HG02852 (cell line): ENCODE data around the gene SLAMF7.

Experiments used
- ATAC-seq: cut with Tn5 transposase; IDR thresholded peaks from one replicate; pipeline ENCODE4 v1.9.1; 2021; ENCODE audit warnings: mild to moderate bottlenecking, moderate library complexity; ENCODE audit not compliant: unreplicated experiment

The SLAMF7 gene

GRCh38 chr1:160744852-160745520 is 5.9 kb downstream of the SLAMF7 start:
- ATAC-seq, result no peak

DNA sequence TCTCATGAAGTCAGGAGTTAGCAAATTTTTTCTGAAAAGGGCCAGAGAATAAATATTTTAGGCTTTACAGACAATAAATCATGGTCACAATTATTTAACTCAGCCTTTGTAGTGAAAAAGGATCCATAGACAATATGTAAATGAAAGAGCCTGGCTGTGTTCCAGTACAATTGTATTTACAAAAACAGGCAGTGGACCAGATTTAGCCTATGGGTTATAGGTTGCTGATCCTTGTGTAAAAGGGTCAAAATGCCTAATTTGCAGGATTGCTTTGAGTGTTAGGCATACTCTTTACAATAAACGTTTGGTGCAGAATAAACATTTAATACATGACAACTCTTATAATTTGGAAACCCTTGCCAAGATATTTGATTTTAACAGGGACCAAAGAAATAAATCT is 6.5 kb downstream of the SLAMF7 start:
- no peak for ATAC-seq

- ATAC-seq, result no peak
These were observed 7.9 kb downstream of the SLAMF7 start for GRCh38 chr1:160746836-160747500.

DNA sequence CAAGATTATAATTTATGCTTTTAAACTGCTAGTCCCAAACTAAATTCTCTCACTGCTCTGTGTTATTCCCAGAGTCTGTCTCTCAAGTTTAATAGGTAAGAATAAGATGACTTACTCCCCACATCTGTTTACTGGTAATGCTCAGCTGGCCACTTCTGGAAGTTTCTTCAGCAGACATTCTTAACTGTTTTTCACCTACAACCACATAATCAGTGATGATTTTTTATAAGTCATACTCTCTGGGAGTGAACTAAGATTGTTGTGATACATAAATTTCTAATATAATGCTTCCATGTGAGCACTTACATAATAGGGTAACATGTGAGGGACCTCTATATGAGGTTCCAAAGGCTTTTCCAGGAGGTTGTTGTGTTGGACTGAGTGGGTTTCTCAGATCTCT is 8.7 kb downstream of the SLAMF7 start:
- no peak for ATAC-seq

- ATAC-seq, result no peak
These were observed 9.3 kb downstream of the SLAMF7 start for GRCh38 chr1:160748181-160748877.

DNA sequence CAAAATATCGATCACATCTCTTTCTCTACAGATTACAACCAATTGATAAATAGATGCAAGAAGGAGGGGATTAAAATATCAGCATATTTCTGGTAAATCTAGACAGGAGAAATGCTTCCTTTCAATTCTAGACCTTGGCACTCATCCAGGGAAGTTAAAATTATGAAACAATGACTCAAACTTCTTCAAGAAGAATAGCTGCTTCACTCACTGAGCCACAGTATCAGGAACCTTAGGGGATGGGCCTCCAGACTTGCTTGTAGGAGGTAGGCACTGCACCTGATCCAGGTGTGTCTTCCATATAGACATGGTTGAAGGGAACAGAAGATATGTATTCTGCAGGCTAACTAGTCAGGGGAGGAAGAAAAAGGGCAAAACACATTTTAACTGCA is 9.8 kb downstream of the SLAMF7 start:
- ATAC-seq, result no peak

DNA sequence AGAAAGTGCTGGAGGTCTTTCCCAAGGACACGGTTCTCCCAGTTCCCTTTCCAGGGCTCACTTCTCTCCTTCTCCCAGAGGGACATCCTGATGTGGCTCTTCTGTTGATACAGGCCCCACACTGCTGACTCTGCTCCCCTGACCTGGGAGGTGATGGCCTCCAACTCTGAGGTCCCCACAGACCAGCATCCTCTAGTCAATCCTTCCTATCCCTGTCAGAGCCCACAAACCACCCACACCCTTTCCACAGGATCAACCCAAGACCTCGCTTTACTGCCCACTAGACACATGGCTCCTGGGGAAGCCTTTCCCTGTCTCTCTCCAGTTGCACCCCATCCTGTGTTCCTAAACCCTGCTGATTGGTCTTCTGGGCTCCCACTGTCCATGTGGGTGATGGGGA is 11.6 kb downstream of the SLAMF7 start:
- no peak for ATAC-seq

DNA sequence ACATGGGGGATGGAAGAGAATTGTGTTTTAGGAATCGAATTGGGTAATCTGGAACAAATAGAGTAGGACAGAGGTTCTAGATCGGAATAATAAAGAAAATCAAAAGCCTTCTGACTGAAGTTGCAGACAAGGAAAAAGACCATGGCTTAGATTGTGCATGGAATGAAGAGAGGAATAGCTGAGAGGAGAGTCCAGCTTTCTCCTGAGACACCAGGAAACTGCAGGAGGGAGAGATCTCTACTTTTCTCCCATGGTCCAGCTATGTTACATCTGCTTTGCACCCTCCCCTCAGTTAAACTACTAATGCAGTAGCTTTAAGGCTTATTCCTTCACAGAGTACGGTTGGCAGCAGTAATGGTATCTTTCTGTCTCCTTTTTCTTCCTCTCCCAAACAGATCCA is 13.4 kb downstream of the SLAMF7 start:
- no peak for ATAC-seq

GRCh38 chr1:160752924-160753323 is 13.9 kb downstream of the SLAMF7 start:
- ATAC-seq, result no peak

GRCh38 chr1:160753594-160753993 is 14.5 kb downstream of the SLAMF7 start:
- no peak for ATAC-seq

DNA sequence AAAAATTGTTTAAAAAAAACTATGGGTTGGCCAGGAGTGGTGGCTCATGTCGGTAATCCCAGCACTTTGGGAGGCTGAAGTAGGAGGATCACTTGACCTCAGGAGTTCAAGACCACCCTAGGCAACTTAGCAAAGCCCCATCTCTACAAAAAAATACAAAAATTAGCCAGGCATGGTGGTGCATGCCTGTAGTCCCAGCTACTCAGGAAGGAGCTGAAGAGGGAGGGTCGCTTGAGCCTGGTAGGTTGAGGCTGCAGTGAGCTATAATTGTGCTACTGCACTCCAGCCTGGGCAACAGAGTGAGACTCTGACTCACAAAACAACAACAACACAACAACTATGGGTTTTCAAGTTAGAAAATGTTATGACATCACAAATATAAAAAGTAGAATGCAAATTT is 16.4 kb downstream of the SLAMF7 start:
- ATAC-seq, result no peak

DNA sequence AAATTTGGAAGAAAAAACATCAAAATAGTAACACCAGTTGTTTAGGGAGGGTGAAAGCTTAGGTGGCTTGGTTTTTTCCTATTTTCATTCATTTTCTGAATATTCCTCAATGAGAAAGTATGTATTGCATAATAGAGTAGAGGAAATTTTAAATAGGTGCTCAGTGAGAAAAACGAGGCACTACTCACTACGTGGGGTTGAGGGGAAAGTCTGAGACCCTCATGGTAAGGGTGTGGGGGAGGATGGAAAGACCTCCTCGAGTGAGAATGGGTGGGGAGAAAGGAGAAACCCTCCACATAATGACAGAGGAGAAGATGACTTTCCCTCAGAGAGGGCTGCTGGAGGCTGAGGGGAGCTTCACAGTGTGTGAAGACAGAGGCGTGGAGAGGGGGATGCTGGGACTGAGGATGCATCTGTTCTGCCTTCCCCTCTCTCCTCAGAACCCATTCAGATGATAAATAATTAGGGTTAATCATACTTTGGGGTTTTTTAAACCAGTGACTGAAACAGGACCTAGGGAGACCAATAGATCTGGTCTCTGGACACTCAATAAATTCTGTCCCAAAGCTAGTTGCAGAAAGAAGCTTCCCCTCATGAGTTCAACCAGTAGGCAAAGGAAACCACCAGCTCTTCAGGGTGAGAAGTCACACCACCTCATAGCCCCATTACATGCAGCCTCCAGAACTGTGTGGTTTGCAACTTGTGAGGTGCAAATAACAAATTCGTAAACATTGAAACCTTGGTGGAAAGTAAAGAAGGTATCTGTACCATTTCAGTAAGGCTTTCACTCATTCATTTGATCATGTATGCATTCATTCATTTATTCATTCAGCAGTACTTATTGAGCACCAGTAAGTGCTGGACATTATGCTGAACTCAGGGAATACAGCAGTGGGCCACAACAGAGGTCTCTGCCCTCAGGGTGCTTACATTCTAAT is 17.1 kb downstream of the SLAMF7 start:
- ATAC-seq, result no peak

DNA sequence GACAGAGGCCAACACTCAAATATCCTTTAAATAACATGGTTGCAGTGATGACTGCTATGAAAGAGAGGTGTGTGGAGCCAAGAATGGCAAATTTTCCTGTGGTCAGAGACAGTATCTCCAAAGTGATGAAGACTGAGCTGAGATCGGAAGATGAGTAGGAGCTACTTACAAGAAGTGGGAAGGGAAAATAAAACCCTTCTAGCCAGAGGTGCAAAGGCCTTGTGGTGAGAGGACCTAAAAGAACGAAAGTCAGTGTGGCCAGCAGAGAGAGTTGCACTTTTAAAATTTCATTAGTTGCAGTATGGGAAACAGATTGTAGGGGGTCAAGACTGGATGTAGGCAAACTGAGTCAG is 17.8 kb downstream of the SLAMF7 start:
- ATAC-seq, result no peak

- no peak for ATAC-seq
These were observed 19.5 kb downstream of the SLAMF7 start for GRCh38 chr1:160758521-160758920.

- ATAC-seq, result no peak
These were observed 20.7 kb downstream of the SLAMF7 start for GRCh38 chr1:160759740-160760139.

GRCh38 chr1:160761046-160761445 is 22.0 kb downstream of the SLAMF7 start:
- no peak for ATAC-seq

DNA sequence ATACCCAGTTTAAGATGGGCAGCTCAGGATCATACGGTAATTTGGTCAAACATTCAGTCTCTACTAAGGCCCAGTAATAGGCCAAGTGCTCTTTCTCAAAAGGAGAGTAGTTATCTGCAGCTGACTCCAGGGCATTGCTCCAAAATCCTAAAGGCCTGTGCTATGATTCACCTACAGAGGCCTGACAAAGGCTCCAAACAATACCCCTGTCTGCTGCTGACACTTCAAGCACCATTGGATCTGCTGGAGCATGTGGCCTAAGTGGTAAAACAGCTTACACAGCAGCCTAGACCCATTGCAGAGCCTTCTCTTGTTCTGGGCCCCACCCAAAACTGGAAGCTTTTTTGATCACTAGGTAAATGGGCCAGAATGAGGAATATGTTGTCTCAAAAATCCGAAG is 22.8 kb downstream of the SLAMF7 start:
- ATAC-seq, result no peak

- ATAC-seq, result no peak
These were observed 24.9 kb downstream of the SLAMF7 start for GRCh38 chr1:160763993-160764392.

- ATAC-seq, result peak; percentile 74
These were observed 28.6 kb downstream of the SLAMF7 start for GRCh38 chr1:160767395-160768294.

- peak; percentile 79 for ATAC-seq
These were observed 29.2 kb downstream of the SLAMF7 start for GRCh38 chr1:160768295-160768657.
